Renal cortical epithelial cell (primary cell): ENCODE results near the gene PAFAH1B2. TPM values are rescaled to one million over a fixed set of nuclear protein-coding genes. Genes with fewer than 3 reads are reported as not detected.
A peak's percentile ranks its signal among the peaks of the same experiment; 100 is the strongest.
"Not testable (repeated sequence)": the region's sequence is repeated elsewhere in the genome, so short reads cannot be mapped to it uniquely, and the experiment has no call there.

Experiments used
- DNase-seq: peaks from one replicate; pipeline ENCODE4 v3.0.0-alpha.2; 2011; ENCODE audit warnings: low read depth
- total RNA-seq: library from RNA; depleted of rRNA; stranded (reverse); fragments of >200 nt; gene quantifications from 2 replicates; pipeline ENCODE4 v1.2.3, GENCODE V29; 2014

PAFAH1B2 gene
- total RNA-seq, 1 donor from 2014 or later: 238 TPM

- peak; percentile 79 for DNase-seq
Observed at GRCh38 chr11:117172724-117173421, 28.8 kb downstream of the PAFAH1B2 start.

- DNase-seq: no peak
Observed at GRCh38 chr11:117175104-117175503, 31.0 kb downstream of the PAFAH1B2 start.

GRCh38 chr11:117175781-117176180 is 31.7 kb downstream of the PAFAH1B2 start:
- no peak for DNase-seq

- DNase-seq: no peak
Observed at GRCh38 chr11:117176186-117176585, 32.1 kb downstream of the PAFAH1B2 start.

GRCh38 chr11:117177534-117178209 is 33.6 kb downstream of the PAFAH1B2 start:
- no peak for DNase-seq

GRCh38 chr11:117178210-117179034 is 34.3 kb downstream of the PAFAH1B2 start, which contains the start of gene SIDT2:
Gene SIDT2, plus strand, starts transcription at chr11:117178743. Its CDS starts 521 bp downstream, at chr11:117179264.
- peak; percentile 78 for DNase-seq

- DNase-seq: no peak
Observed at GRCh38 chr11:117179048-117179999, 35.2 kb downstream of the PAFAH1B2 start.

- DNase-seq: no peak
Observed at GRCh38 chr11:117180020-117180419, 35.9 kb downstream of the PAFAH1B2 start.

GRCh38 chr11:117180661-117181585 is 36.8 kb downstream of the PAFAH1B2 start:
- peak; percentile 40 for DNase-seq

- no peak for DNase-seq
Observed at GRCh38 chr11:117181586-117182550, 37.8 kb downstream of the PAFAH1B2 start.

- DNase-seq: no peak
Observed at GRCh38 chr11:117182551-117182935, 38.5 kb downstream of the PAFAH1B2 start.

GRCh38 chr11:117183178-117183577 is 39.1 kb downstream of the PAFAH1B2 start:
- DNase-seq: not testable (repeated sequence)

GRCh38 chr11:117183724-117184349 is 39.8 kb downstream of the PAFAH1B2 start:
- no peak for DNase-seq

- DNase-seq: no peak
Observed at GRCh38 chr11:117185736-117186430, 41.8 kb downstream of the PAFAH1B2 start.

GRCh38 chr11:117186431-117186761 is 42.3 kb downstream of the PAFAH1B2 start:
- DNase-seq: no peak

- no peak for DNase-seq
Observed at GRCh38 chr11:117187007-117187406, 42.9 kb downstream of the PAFAH1B2 start.

- no peak for DNase-seq
Observed at GRCh38 chr11:117187428-117187798, 43.3 kb downstream of the PAFAH1B2 start.
